D721Med (cell line): ENCODE measurements around the gene RFC4.

Experiments used
- DNase-seq: peaks from one replicate; pipeline ENCODE4 v3.0.0; 2011; ENCODE audit warnings: low spot score; ENCODE audit not compliant: insufficient read length
- FAIRE-seq: peaks from 2 replicates; lab custom pipeline; 2011; peaks lifted over from hg19 to GRCh38; lab: Jason Lieb, UNC
- TF ChIP-seq, protein P1 (sequence below): IDR thresholded peaks from 2 replicates; pipeline ENCODE4 v1.5.1; 2012; ENCODE audit warnings: mild to moderate bottlenecking, control low read depth; ENCODE audit not compliant: insufficient read depth; ENCODE audit errors: missing control alignments

Gene RFC4

DNA sequence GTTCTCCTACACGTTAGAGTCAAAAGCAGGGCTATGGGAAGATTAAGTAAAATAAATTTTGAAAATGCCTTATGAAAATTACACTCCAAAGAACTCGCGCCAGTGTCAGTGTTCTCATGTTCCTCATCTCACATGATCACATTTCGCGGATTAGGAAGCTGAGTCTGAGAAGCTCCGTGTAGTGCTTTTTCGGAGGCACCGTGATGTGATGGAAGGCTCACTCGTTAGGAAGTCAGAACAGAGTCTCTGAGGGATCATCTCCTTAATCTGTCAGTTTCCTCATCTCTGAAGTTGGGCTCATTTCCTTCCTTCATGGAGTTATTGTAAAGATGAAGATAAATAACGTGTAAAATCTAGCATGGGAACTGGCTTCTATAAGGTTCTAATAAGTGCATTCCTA, 39.5 kb upstream of the RFC4 start:
- no peak for FAIRE-seq
- TF ChIP-seq, protein P1, sequence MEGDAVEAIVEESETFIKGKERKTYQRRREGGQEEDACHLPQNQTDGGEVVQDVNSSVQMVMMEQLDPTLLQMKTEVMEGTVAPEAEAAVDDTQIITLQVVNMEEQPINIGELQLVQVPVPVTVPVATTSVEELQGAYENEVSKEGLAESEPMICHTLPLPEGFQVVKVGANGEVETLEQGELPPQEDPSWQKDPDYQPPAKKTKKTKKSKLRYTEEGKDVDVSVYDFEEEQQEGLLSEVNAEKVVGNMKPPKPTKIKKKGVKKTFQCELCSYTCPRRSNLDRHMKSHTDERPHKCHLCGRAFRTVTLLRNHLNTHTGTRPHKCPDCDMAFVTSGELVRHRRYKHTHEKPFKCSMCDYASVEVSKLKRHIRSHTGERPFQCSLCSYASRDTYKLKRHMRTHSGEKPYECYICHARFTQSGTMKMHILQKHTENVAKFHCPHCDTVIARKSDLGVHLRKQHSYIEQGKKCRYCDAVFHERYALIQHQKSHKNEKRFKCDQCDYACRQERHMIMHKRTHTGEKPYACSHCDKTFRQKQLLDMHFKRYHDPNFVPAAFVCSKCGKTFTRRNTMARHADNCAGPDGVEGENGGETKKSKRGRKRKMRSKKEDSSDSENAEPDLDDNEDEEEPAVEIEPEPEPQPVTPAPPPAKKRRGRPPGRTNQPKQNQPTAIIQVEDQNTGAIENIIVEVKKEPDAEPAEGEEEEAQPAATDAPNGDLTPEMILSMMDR = no peak
- no peak for DNase-seq

DNA sequence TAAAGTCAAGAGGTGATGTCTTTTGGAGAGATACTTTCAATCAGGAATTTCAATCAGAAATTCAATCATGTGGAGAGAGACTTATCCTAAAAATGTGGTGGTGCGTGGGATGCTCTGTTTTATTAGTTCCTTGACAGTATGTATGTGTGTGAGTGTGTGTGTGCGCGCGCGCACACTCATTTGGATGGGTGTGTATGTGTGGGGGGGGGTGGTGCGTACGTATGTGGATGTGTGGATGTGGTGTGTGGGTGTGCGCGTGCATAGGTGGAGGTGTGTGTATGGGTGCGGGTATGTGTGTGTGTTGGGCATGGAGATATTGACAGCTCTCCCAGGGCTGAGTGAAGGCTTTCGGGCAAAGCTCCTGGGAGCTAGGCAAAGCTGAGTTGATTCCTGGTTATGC, 38.6 kb upstream of the RFC4 start:
- no peak for DNase-seq

GRCh38 chr3:186843039-186843432, 36.8 kb upstream of the RFC4 start:
- TF ChIP-seq, protein P1 = no peak
- FAIRE-seq (no peak), DNase-seq (no peak)

More for the DNA sequence above, 38.6 kb upstream of the RFC4 start:
- TF ChIP-seq, protein P1 = no peak
- FAIRE-seq = no peak

DNA sequence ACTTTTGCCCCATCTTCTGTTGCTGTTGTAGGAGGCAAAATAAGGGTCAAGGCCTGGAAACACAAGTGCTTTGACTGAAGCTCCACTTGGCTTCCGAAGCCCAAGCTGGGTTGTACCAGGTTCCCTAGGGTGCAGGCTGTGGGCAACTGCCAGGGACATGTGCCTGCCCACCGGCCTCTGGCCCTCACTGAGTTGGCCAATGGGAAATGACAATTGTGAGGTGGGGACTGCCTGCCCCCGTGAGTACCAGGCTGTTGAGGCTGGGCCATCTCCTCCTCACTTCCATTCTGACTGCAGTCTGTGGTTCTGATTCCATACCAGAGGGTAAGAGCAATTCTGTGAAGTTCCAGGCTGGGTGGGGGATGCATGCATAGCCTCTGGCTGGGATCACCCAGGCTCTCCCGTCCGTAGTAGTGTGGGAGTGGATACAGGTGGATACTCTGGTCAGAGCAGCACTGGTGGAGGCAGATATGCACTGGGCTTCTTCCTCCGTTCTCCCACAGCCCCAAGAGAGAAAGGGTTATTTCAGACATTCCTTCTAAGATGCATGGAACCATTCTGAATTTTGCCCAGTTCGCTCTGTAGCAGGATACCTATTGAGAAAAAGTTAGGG, 36.2 kb upstream of the RFC4 start, which contains the start of gene ADIPOQ:
Gene ADIPOQ, plus strand, starts transcription at position 285 of the 613 bp plus-strand sequence. CDS start 10,349 bp downstream, outside the sequence.
- DNase-seq (no peak), FAIRE-seq (no peak)
- TF ChIP-seq, protein P1 = no peak

DNA sequence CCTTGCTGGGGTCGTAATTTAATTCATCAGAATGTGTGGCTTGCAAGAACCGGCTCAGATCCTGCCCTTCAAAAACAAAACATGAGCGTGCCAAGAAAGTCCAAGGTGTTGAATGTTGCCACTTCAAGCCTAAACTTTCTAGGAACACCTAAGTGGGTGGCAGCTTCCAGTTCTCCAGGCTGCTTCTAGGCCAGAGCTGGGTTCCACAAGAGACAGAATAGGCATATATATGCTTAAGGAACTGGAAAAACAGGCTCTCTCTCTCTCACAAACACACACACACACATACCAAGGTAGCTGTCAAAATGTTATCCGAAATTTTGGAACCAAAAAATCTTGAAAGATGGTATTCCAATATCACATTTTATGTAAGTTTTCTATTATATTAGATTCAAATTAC, 35.3 kb upstream of the RFC4 start:
- TF ChIP-seq, protein P1 = no peak
- FAIRE-seq (no peak), DNase-seq (no peak)

GRCh38 chr3:186839874-186840641, 33.8 kb upstream of the RFC4 start:
- FAIRE-seq (no peak), DNase-seq (no peak)
- TF ChIP-seq, protein P1 = no peak

DNA sequence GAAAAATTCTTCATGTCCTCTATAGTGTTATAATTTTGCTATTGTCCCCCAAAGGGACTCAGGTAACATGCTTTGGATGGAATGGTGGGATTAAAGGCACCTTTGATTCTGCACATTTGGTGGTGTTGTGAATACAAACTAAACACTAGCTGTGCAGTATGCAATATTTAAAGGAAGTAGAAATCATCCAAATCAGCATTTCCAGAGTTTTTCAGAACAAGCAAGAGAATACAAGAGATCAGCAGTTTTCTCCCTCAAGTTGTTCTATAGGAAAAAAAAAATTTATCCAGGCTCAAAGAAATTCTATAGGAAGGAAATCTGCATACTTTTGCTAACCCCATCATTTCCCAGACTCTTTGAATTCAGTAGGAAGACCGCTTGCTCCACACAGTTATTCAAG, 26.0 kb upstream of the RFC4 start:
- DNase-seq (no peak), FAIRE-seq (no peak)
- TF ChIP-seq, protein P1 = no peak
